AG04449 (cell line): ENCODE results near the gene SLF2.

Experiments
- CTCF ChIA-PET: fragments of 350-600 bp; formaldehyde crosslinking; extraction: SDS; loops from one replicate; lab custom pipeline; 2021; ENCODE audit warnings: antibody characterized with exemption; lab: Yijun Ruan, JAX
- POLR2A ChIA-PET: fragments of 400-600, 350-600 bp; formaldehyde crosslinking; extraction: SDS; loops from one replicate; lab custom pipeline; 2020; ENCODE audit warnings: antibody characterized with exemption, inconsistent platforms; lab: Yijun Ruan, JAX
- DNase-seq: peaks from one replicate; pipeline ENCODE4 v3.0.0-alpha.2; 2010; ENCODE audit warnings: low read depth, low spot score
- H3K4me3 ChIP-seq: 2 replicates; pipeline ENCODE4 v1.5.1; 2011; ENCODE audit warnings: low read depth, mild to moderate bottlenecking, control low read depth, low read length
- TF ChIP-seq, protein P1 (sequence below): IDR thresholded peaks from one replicate; pipeline ENCODE4 v1.5.1; 2011; ENCODE audit warnings: mild to moderate bottlenecking, moderate library complexity, low read length, control low read depth, inconsistent platforms; ENCODE audit not compliant: insufficient read depth; ENCODE audit errors: missing control alignments

Gene SLF2

DNA sequence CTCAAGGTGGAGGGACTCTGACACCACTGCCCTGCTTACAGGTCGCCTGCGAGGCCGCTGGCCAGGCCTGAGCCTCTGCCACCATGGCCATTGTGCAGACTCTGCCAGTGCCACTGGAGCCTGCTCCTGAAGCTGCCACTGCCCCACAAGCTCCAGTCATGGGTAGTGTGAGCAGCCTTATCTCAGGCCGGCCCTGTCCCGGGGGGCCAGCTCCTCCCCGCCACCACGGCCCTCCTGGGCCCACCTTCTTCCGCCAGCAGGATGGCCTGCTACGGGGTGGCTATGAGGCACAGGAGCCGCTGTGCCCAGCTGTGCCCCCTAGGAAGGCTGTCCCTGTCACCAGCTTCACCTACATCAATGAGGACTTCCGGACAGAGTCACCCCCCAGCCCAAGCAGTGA is 89.7 kb downstream of the SLF2 start:
- no peak overlapping the region for H3K4me3 ChIP-seq
- POLR2A ChIA-PET: no interaction called here
- CTCF ChIA-PET: interaction anchor here (0.9 to 26.4 kb wide), 5 partner anchors 7 to 58 kb away, joined by 4 to 803 read pairs (median 24); partner anchors contain the start of genes MRPL43 and TWNK
- TF ChIP-seq, protein P1, sequence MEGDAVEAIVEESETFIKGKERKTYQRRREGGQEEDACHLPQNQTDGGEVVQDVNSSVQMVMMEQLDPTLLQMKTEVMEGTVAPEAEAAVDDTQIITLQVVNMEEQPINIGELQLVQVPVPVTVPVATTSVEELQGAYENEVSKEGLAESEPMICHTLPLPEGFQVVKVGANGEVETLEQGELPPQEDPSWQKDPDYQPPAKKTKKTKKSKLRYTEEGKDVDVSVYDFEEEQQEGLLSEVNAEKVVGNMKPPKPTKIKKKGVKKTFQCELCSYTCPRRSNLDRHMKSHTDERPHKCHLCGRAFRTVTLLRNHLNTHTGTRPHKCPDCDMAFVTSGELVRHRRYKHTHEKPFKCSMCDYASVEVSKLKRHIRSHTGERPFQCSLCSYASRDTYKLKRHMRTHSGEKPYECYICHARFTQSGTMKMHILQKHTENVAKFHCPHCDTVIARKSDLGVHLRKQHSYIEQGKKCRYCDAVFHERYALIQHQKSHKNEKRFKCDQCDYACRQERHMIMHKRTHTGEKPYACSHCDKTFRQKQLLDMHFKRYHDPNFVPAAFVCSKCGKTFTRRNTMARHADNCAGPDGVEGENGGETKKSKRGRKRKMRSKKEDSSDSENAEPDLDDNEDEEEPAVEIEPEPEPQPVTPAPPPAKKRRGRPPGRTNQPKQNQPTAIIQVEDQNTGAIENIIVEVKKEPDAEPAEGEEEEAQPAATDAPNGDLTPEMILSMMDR: no peak
- no peak for DNase-seq

DNA sequence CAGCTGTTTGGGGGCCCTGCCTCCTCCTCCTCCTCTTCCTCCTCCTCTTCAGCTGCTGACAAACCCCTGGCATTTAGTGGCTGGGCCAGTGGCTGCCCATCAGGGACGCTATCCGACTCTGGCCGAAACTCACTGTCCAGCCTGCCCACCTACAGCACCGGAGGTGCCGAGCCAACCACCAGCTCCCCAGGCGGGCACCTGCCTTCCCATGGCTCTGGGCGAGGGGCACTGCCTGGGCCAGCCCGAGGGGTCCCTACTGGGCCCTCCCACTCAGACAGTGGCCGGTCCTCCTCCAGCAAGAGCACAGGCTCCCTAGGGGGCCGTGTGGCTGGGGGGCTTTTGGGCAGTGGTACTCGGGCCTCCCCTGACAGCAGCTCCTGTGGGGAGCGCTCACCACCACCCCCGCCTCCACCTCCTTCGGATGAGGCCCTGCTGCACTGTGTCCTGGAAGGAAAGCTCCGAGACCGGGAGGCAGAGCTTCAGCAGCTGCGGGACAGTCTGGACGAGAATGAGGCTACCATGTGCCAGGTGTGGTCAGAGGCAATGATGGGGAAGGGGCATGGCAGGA is 91.0 kb downstream of the SLF2 start:
- TF ChIP-seq, protein P1: no peak
- ChIA-PET CTCF (interaction anchor here (0.8 to 26.4 kb wide), 8 partner anchors 5 to 54 kb away, joined by 3 to 803 read pairs (median 6); no protein-coding TSS in a partner anchor), POLR2A (no interaction called here)
- H3K4me3 ChIP-seq: no peak overlapping the region
- DNase-seq: no peak

DNA sequence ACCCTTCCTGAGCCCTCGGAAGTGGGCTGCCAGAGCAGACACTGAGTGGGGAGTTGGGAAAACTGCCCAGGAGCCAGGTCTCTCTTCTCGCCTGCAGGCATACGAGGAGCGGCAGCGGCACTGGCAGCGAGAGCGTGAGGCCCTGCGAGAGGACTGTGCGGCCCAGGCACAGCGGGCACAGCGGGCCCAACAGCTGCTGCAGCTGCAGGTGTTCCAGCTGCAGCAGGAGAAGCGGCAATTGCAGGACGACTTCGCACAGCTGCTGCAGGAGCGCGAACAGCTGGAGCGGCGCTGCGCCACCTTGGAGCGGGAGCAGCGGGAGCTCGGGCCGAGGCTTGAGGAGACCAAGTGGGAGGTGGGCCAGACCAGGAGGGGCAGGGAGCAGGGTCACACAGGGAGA is 92.6 kb downstream of the SLF2 start:
- POLR2A ChIA-PET: no interaction called here
- TF ChIP-seq, protein P1: no peak
- CTCF ChIA-PET: interaction anchor here (1.0 to 26.4 kb wide), 5 partner anchors 8 to 37 kb away, joined by 4 to 803 read pairs (median 24); partner anchors contain the start of gene LZTS2
- no peak for DNase-seq
- H3K4me3 ChIP-seq: no peak overlapping the region

DNA sequence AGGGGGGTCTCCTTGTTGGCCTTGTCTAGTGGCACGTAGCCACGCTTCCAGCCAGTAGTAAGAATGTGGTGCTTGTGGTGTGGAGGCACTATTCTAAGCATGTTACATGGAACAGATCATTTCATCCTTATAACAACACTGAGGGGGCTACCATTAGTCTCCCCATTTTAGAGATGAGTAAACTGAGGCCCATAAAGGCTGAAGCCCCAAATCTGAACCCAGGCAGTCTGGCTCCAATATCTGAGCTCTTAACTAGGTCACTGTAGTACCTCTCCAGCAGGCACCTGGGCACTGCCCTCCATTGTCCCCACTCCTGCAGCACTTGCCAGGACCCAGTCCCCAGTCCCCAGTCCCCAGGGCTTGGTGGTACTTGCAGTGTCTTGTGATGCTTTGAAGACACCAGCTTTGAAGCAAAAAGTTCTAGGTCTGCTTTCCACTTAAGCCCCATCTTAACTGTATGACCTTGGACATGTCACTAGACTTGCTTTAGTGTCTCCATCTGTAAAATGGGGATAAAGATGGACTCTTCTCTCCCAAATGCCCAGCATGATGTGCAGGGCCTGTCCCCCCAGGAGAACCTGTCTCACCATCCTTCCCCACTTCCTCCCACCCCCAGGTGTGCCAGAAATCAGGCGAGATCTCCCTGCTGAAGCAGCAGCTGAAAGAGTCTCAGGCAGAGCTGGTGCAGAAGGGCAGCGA is 93.3 kb downstream of the SLF2 start:
- ChIA-PET CTCF (interaction anchor here (0.9 to 26.4 kb wide), 5 partner anchors 9 to 45 kb away, joined by 3 to 803 read pairs (median 6); partner anchors contain the start of gene LZTS2), POLR2A (no interaction called here)
- no peak overlapping the region for H3K4me3 ChIP-seq
- TF ChIP-seq, protein P1: no peak
- DNase-seq: no peak

DNA sequence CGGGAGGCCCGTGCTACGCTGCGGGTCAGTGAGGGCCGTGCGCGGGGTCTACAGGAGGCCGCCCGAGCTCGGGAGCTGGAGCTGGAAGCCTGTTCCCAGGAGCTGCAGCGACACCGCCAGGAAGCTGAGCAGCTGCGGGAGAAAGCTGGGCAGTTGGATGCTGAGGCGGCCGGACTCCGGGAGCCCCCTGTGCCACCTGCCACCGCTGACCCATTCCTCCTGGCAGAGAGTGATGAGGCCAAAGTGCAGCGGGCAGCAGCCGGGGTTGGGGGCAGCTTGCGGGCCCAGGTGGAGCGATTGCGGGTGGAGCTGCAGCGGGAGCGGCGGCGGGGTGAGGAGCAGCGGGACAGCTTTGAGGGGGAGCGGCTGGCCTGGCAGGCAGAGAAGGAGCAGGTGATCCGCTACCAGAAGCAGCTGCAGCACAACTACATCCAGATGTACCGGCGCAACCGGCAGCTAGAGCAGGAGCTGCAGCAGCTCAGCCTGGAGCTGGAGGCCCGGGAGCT is 93.9 kb downstream of the SLF2 start:
- ChIA-PET POLR2A (interaction anchor here (0.6 to 1.0 kb wide), 2 partner anchors 8 to 49 kb away, joined by 3 to 6 read pairs; no protein-coding TSS in a partner anchor), CTCF (interaction anchor here (0.9 to 26.4 kb wide), 4 partner anchors 9 to 44 kb away, joined by 3 to 803 read pairs (median 171); partner anchors contain the start of gene LZTS2)
- no peak for DNase-seq

More for the DNA sequence above, 93.9 kb downstream of the SLF2 start:
- no peak overlapping the region for H3K4me3 ChIP-seq
- TF ChIP-seq, protein P1: no peak
